NOMO-1 treated with dmso at 0.1 percent for 144 hours (cell line): ENCODE measurements around the gene GAL3ST3.
A peak's percentile ranks its signal among the peaks of the same experiment; 100 is the strongest.
"Not testable (repeated sequence)": the region's sequence is repeated elsewhere in the genome, so short reads cannot be mapped to it uniquely, and the experiment has no call there.

Experiments used
- DNase-seq: peaks from one replicate; lab custom pipeline; 2025; ENCODE audit not compliant: unreplicated experiment; lab: John Stamatoyannopoulos, UW

The GAL3ST3 gene

GRCh38 chr11:66045177-66045639 is 3.8 kb downstream of the GAL3ST3 start:
- peak; percentile 22 for DNase-seq

GRCh38 chr11:66044757-66045156 is 4.2 kb downstream of the GAL3ST3 start:
- DNase-seq = no peak

GRCh38 chr11:66042996-66043906 is 5.7 kb downstream of the GAL3ST3 start:
- no peak for DNase-seq

- DNase-seq = no peak
Observed at GRCh38 chr11:66042227-66042995, 6.5 kb downstream of the GAL3ST3 start.

- no peak for DNase-seq
Observed at GRCh38 chr11:66039765-66040164, 9.2 kb downstream of the GAL3ST3 start.

- no peak for DNase-seq
Observed at GRCh38 chr11:66037327-66037726, 11.6 kb downstream of the GAL3ST3 start.

- no peak for DNase-seq
Observed at GRCh38 chr11:66036334-66036710, 12.6 kb downstream of the GAL3ST3 start.

GRCh38 chr11:66035653-66036333 is 13.2 kb downstream of the GAL3ST3 start:
- DNase-seq = no peak

- DNase-seq = no peak
Observed at GRCh38 chr11:66032957-66033735, 15.8 kb downstream of the GAL3ST3 start.

GRCh38 chr11:66026017-66026529 is 22.9 kb downstream of the GAL3ST3 start, which contains the start of gene CATSPER1:
TSS of gene CATSPER1 (minus strand) at chr11:66026479. CDS start at chr11:66026379, 100 bp downstream.
- no peak for DNase-seq

- DNase-seq = not testable (repeated sequence)
Observed at GRCh38 chr11:66023186-66023440, 25.8 kb downstream of the GAL3ST3 start.

- peak; percentile 41 for DNase-seq
Observed at GRCh38 chr11:66022401-66023185, 26.4 kb downstream of the GAL3ST3 start.

GRCh38 chr11:66020618-66021357 is 28.2 kb downstream of the GAL3ST3 start:
- peak; percentile 68 for DNase-seq

GRCh38 chr11:66020212-66020611 is 28.7 kb downstream of the GAL3ST3 start:
- no peak for DNase-seq

- DNase-seq = no peak
Observed at GRCh38 chr11:66017321-66017720, 31.6 kb downstream of the GAL3ST3 start.

- DNase-seq = no peak
Observed at GRCh38 chr11:66016793-66017177, 32.2 kb downstream of the GAL3ST3 start.

GRCh38 chr11:66015936-66016792 is 32.8 kb downstream of the GAL3ST3 start:
- DNase-seq = no peak

GRCh38 chr11:66015454-66015881 is 33.5 kb downstream of the GAL3ST3 start:
- no peak for DNase-seq
